Iris pigment epithelial cell (primary cell): ENCODE measurements around the gene ITIH5.

Experiments used
- DNase-seq: peaks from one replicate; pipeline ENCODE4 v3.0.0-alpha.2; 2011; ENCODE audit warnings: low read depth

ITIH5 gene

GRCh38 chr10:7518693-7519092, 148.1 kb downstream of the ITIH5 start:
- DNase-seq, result no peak

- DNase-seq, result no peak
These were observed 151.3 kb downstream of the ITIH5 start for GRCh38 chr10:7515439-7515838.

- no peak for DNase-seq
These were observed 152.8 kb downstream of the ITIH5 start for GRCh38 chr10:7513936-7514335.

- DNase-seq, result no peak
These were observed 153.3 kb downstream of the ITIH5 start for GRCh38 chr10:7513455-7513854.

- DNase-seq, result no peak
These were observed 154.3 kb downstream of the ITIH5 start for GRCh38 chr10:7512487-7512886.

GRCh38 chr10:7511612-7512011, 155.2 kb downstream of the ITIH5 start:
- no peak for DNase-seq
